ENCODE measurements around the gene NRBP1.
"Not testable (repeated sequence)": the region's sequence is repeated elsewhere in the genome, so short reads cannot be mapped to it uniquely, and the experiment has no call there.

NRBP1 gene

DNA sequence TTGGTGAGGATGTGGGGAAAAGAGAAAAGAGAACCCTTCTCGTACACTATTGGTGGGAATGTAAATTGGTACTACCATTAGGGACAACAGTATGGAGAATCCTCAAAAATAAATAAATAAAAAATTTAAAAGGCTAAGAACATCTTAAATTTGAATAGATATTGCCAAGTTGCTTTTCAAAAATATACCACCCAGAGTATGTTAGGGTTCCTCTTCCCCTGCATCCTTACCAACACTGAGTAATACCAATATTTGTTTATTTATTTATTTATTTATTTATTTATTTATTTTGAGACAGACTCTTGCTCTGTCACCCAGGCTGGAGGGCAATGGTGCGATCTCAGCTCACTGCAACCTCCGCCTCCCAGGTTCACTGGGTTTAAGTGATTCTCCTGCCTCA is 5.5 kb upstream of the NRBP1 start:
- no peak for DNase-seq

DNA sequence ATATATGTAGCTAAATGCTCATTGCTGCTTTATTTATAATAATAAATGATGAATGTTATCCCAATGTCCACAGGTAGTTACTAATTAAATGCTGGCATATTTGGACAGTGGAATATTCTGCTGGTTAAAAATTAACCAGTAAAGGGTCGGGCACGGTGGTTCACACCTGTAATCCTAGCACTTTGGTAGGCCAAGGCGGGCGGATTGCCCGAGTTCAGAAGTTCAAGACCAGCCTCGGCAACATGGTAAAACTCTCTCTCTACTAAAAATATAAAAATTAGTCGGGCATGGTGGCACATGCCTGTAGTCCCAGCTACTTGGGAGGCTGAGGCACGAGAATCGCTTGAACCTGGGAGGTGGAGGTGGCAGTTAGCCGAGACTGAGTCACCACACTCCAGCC is 3.4 kb upstream of the NRBP1 start:
- DNase-seq, result not testable (repeated sequence)

DNA sequence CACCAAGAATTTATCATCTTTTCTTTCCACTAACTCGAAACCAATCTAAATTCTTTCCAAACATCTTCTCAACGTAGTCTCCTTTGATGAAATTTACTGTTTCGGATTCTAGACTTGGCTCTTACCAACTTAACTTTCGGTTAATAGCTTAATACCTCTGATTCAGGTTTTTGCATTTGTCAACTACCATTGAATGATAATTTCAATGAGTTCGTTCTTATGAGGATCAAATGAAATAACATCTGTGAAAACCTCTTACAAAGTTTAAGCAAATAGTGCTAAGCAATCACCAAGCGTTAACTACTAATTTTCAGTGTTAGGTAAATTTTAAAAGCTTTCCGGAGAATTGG is 593 bp upstream of the NRBP1 start:
- DNase-seq, result no peak

DNA sequence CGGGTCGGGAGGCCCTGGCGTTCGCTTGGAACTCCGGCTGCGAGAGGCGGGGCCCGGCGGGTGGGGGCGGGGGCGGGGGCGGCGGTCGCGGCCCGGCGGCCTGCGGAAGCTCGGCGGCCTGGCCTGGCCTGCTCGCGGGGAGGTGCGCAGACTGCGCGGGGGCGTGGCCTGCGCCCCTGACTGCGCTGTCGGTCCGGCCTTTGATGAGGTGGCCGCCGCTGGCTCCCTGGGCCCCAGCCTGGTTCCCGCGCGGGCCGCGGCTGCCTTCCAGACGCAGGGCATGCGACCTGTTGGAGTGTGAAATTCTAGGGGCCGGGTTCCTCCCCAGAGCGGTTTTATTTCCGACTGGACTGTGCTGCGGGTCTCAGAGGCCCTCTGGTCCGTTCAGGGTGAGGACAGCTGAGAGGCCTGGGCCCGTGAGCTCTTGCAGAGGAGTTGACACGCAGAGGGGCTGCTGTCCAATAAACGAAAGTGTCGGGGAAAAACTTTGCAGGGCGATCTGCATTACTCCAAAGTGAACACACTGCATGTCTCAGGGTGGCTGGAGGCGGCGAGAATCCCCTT is 629 bp downstream of the NRBP1 start:
- peak; percentile 48 for DNase-seq

DNA sequence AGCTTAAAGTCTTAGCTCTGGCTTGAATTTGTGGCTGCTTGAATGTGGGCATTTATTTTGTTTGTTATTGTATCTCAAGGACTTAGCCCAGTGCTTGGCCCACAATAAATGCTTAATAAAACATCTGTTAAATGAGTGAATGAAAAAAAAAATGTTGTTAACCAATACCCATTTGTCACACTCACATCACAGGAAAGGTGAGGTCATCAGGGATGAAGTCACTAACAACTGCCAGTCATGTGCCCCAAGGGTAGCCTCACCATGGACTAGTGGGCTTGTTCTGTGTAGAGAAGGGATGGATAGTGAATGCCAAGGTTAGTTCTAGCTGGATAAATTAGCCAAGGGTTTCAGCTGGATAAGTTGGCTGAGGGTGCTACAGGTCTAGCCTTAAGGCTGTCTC is 3.0 kb downstream of the NRBP1 start:
- DNase-seq, result no peak

DNA sequence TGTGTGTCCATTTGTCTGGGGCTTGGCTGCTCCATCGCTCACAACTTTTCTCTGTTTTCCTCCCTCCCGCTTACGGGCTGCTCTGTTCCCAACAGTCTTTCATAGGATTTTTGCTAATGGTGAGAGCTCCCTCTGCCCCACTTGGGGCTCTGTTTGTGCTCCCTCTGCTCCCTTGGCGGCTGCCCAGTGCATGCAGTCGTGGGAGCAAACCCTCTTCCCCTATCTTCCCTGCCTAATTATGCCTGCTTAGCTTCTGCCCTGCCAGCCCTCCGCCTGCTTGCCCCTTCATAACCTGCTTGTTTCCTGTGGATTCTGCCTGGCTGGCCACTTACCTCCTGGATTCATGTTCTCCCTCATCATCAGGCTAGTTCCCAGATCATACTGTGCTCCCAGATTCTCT is 7.2 kb downstream of the NRBP1 start:
- DNase-seq, result no peak

DNA sequence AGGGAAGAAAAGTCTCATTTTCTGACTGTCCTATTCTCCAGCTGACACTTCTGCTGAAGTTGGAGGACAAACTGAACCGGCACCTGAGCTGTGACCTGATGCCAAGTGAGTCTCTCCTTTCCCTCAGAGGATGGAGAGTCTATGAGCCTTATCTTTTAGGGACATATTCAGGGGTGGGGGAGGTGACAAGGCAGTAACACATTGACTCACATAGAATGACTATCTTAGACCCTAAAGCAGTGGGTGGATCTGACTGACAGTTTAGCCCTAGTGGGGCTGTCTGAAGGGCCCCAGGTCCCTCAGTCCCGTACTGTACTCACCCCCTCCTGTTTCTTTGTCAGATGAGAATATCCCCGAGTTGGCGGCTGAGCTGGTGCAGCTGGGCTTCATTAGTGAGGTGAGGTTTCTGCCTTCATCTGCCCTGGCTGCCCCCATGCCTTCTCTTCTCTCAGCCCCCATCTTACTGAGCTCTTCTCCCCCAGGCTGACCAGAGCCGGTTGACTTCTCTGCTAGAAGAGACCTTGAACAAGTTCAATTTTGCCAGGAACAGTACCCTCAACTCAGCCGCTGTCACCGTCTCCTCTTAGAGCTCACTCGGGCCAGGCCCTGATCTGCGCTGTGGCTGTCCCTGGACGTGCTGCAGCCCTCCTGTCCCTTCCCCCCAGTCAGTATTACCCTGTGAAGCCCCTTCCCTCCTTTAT is 12.9 kb downstream of the NRBP1 start:
- DNase-seq, result no peak

DNA sequence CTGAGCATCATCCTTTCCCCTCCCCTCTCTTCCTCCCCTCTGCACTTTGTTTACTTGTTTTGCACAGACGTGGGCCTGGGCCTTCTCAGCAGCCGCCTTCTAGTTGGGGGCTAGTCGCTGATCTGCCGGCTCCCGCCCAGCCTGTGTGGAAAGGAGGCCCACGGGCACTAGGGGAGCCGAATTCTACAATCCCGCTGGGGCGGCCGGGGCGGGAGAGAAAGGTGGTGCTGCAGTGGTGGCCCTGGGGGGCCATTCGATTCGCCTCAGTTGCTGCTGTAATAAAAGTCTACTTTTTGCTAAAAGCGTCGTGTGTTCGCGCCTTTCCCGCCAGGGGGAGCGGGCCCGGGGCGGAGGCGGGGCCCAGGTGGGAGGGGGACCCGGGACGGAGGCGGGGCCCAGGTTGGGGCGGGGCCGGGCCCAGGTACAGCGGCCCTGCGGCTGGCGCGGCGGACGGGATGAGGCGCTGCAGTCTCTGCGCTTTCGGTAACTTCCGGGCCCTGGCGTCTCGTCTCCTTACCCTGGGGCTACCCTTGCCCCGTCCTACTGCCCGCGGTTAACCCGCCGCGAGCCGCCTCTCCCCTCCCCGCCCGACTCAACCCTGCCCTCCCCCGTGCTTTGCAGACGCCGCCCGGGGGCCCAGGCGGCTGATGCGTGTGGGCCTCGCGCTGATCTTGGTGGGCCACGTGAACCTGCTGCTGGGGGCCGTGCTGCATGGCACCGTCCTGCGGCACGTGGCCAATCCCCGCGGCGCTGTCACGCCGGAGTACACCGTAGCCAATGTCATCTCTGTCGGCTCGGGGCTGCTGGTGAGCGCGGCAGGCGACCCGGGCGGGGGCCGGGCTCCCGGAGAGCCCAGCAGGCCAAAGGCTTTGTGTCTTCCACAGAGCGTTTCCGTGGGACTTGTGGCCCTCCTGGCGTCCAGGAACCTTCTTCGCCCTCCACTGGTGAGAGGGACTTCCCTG is 13.8 kb downstream of the NRBP1 start, which contains the start of gene KRTCAP3:
Gene KRTCAP3, plus strand, starts transcription at position 424 of the 962 bp plus-strand sequence. Its CDS starts 32 bp downstream, at position 456.
- DNase-seq, result peak; percentile 62

DNA sequence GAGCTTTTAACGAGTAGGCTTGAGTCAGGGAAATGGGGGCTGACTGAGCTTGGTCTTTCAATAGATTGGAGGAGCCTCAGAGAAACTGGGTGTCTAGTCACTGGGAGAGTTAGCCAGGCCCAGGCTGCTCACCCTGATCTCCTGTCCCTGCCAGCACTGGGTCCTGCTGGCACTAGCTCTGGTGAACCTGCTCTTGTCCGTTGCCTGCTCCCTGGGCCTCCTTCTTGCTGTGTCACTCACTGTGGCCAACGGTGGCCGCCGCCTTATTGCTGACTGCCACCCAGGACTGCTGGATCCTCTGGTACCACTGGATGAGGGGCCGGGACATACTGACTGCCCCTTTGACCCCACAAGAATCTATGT is 14.5 kb downstream of the NRBP1 start:
- DNase-seq, result no peak

DNA sequence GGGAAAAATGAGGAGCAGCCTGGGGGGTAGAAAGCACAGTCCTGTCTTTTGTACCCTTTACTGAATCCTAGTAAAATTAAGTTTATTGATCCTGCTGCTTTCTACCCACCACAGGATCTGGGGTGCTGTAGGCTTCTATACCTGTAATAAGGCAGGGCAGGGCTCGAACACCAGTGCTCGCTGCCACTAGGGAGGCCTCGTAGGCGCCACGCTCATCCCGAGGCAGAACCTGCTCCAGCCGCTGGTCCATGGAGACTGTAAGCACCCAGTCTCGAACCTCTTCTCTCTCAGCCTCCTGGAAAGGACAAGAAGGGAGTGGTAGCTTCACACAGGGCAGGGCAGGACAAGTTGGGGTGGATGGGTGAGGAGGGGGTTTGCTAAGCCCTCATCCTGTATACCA is 16.7 kb downstream of the NRBP1 start:
- DNase-seq, result no peak

DNA sequence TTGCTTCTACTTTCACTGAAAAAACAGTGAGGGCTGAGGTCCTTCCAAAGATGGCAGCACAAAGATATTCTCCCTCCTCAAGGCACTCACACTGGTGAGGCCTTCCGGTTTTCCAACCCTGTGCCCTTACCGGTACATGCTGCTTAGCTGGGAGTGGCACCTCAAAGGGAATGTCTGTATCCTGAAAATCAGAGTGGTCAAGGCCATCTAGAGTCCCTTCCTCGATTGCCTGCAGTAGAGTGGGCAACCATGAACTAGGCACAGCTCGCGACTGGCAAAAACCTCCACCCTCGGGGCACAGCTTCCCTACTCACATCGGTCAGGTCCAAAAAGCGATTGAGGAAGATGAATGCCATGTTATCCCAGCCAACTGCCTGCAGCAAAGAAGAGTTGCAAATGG is 17.2 kb downstream of the NRBP1 start:
- DNase-seq, result no peak

DNA sequence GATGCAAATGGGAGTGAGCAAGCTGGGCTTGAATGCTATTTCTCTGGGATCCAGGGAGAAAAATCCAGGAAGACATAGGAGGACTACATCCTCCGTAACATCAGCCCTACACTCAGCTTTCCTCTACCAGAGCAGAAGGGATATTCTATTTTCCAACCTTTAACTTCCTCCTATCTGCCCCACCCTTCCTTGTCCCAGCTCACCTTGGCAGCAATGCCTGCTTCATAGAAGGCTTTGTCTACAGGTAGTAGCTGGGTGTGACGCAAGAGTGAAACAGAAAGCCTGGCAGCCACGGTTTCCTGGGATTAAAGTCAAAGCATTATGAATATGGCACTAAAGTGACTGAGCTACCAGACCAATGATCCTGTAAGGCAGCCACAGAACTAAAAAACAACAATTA is 17.6 kb downstream of the NRBP1 start:
- no peak for DNase-seq

DNA sequence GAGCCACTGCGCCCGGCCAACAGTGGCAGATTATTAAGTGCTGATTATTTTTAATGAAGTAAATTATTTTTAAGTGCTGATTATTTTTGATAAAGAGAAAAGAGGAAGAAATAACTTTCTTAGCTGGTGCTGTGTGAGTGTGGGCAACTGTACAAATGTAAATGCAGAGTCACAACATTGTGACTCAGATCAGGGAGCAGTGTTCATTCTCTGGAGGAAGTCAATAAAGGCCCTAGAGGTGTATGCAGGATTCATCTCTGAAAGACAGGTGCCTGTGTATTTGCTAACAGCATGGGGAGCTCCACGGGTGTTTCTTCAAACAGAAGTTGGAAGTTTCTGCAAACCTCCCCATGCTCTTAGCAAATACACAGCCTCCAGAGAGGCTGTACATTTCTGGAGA is 19.9 kb downstream of the NRBP1 start:
- no peak for DNase-seq

DNA sequence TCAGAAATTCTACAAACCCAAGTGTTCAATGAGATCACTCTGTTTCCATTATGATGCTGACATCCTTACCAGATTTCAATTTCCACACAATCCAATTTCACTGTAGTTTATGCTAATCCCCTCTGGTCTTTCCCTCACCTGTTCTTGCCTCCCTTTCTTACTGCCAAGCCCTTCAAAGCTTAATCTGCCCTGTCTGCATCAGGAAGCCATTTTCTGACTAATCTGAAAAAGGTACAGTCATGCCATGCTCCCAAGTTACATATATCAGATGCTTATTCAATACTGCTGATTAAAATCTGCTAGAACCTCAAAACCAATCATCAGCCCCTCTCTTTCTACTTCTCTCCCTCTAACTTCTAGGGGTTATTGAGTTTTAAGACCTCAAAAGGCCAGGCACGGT is 22.7 kb downstream of the NRBP1 start:
- no peak for DNase-seq

DNA sequence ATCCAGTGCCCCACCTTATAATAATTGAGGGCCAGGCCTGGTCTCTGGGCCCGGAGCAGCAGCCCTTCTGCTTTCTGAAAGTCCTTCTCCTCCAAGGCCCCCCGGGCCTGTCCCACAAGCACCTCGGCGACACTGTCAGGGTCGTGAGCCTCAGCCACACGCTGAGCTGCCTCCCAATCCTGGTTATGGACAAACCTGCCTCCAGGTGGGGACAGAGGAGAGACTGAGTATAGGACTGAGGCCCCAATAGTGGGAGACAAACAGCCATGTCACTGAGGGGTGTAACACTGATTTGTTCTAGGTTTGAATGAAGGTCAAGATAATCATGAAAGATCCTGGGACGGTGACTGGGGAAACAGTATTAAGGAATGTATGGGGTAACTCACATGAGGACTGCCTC is 25.5 kb downstream of the NRBP1 start:
- DNase-seq, result no peak

DNA sequence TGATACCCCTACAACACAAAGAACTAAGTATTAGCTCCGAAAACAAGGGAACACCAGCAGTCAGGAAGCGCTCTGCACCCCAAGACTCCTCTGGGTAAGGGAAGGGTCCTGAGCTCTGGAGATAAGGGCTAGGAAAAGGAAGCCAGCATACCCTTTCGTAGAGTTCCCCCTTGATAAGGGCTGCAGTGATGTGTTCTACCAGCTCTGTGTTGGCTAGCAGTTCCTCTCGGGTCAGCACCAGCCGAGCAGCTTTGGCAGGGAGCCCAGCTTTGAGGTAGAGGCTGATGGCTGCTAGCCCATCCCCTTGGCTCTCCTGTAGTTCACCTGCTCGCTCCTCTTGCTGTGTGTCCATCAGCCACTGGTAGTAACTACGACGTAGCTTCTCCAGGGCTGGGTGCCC is 32.7 kb downstream of the NRBP1 start:
- no peak for DNase-seq

DNA sequence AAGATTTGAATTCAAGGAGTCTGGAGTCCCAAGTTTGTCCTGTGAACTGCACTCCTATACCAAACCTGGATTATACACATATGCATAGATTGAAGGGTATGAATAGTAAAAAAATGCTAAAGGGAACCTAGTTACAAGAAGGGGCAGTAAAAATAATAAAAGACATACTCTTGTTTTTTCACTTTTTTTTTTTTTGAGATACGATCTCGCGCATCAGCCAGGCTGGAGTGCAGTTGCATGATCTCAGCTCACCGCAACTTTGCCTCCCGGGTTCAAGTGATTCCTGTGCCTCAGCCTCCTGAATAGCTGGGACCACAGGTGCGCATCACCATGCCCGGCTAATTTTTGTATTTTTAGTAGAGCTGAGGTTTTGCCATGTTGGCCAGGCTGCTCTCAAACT is 36.0 kb downstream of the NRBP1 start:
- DNase-seq, result no peak

DNA sequence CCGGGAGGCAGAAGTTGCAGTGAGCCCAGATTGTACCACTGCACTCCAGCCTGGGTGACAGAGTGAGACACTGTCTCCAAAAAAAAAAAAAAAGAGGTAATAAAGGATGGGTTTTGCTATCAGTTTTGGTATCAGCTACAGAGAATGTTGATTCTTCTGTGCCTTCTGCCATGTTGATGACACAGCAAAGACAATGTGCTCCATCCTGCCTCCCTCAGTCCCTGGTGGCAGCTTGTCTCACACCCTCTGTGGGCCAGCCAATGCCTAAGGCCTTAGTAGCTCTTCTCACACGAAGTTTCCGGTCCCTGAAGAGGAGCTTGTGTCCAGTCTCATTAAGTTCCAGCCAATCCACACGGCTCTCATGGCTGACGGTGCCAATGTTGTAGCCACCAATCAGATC is 43.5 kb downstream of the NRBP1 start:
- no peak for DNase-seq

DNA sequence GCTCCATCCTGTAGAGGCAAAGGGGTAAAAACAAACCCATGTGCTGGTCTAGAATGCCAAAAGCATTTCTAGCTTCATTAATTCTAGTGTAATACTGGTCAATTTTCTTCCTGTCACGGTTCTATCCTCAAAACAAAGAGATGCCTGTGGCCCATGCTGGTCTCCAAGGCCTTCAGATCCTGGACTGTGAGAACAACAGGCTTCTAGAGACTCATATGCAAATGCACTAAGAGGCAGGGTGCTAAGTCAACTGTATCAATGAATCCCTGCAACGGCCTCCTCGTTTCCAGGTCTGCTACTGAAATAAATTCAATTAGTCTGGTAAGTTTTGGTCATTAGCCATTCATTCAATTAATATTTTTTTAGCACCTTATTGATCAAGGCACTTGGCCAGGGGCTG is 57.1 kb downstream of the NRBP1 start:
- no peak for DNase-seq

DNA sequence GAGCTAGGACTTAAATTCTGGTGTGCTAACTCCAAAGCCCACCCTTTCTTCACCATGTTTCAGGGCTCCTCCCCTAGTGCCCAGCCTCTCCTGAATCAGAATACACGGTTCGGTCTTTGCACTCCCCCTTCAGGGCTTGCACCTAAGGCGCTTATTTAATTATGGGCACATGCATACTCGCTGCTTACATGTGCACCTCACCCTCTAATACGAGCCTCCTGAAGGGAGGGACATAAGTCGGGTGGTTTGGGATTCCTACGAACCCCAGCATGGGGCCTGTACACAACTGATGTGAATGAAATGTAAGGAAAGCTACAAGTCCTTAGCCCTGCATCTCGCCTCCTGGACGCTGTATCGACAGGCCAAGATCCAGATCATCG is 60.7 kb downstream of the NRBP1 start:
- DNase-seq, result no peak

DNA sequence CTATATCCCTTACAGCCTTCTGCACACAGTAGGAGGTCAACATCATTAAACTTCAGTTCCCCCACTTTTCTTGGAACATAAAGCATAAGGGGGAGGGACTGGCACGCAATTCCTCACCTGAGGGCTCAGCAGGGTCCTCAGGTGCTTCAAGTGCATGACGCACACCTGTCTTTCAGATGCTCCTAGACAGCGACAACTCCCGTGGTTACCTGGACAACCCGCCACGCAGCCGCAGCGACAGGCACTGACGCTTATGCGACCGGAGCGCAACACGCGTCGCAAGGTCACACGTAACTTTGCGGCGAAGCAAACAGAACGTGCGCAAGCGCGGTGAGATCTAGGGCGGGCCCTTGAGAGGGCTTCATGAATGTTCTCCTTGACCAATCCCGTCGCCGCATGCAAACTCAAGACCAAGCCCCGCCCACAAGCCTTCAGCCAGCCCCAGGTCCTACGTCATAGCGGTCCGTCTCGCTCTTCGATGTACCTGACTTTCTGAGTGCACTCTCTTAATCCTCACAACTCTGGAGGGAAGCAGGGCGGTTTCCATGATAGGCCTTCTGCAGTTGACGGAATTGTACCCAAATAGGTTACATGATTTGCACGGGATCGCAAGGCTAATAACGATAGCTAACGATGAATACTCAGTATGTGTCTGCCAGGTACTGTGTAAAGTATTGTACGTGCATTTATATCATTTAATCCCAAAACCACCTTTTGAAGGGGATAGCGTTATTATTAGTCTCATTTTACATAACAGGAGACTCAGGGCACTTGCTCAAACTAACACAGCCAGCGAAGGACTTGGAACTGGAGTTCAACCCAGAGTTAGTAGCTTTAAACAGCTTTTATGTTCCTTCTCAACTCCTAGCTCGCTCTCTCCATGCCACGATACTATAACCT is 61.3 kb downstream of the NRBP1 start, which contains the start of gene IFT172:
Gene IFT172, minus strand, starts transcription at position 246 of the 900 bp plus-strand sequence. Its CDS starts 90 bp downstream, at position 156.
- peak; percentile 99 for DNase-seq

All from NCI-H748 treated with DMSO at 0.1 percent for 48 hours (cell line).